ENCODE data around the gene RFX1.
"Not testable (repeated sequence)": the region's sequence is repeated elsewhere in the genome, so short reads cannot be mapped to it uniquely, and the experiment has no call there.

Gene RFX1

GRCh38 chr19:14006085-14006765 lies at the start of gene RFX1:
RFX1 (minus strand) TSS chr19:14006320; CDS start chr19:13993843, 12,477 bp downstream.
- peak; percentile 95 for DNase-seq (ENCODE audit: low spot score)

- DNase-seq (ENCODE audit: low spot score) = no peak
Measured at GRCh38 chr19:14055396-14055795, 49.3 kb upstream of the RFX1 start.

- no peak for DNase-seq (ENCODE audit: low spot score)
Measured at GRCh38 chr19:14054721-14055120, 48.6 kb upstream of the RFX1 start.

DNA sequence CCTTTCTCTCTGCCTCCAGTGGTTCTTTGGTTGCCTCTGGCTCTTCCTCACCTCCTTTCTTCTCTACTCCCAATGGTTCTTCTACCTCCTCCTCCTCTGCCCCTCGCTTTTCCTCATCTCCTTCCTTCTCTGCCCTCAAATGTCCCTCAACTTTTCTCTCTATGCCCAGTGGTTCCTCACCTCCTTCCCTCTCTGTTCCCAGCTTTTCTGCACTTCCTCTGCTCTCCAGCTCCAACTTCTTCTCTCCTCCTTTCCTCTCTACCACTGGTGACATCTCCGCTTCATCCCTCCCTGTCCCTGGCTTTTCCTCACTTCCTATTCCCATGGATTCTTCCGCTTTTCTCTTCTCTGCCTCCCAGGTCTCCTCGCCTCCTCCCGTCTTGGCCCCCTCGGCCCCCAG lies 48.0 kb upstream of the RFX1 start:
- DNase-seq (ENCODE audit: low spot score) = no peak

GRCh38 chr19:14053500-14053899 lies 47.4 kb upstream of the RFX1 start:
- DNase-seq (ENCODE audit: low spot score) = no peak

DNA sequence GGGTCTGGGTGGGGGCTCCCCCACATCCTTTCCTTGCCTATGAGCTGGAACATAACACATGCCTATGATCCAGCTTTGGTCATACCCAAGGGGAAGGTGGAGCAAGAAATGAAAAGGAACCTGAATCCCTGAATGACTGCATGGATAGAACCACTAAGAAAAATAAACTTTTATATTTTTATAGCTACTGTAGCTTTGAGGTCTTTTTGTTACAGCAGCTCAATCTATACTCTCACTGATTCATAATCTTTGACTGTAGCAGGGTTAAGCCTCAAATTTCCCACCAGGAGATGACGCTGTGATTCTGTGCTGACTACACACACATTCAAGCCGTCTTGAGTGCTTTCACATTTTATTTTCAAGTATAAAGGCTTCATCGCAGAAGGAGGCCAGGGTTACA lies 46.9 kb upstream of the RFX1 start:
- DNase-seq (ENCODE audit: low spot score) = no peak

DNA sequence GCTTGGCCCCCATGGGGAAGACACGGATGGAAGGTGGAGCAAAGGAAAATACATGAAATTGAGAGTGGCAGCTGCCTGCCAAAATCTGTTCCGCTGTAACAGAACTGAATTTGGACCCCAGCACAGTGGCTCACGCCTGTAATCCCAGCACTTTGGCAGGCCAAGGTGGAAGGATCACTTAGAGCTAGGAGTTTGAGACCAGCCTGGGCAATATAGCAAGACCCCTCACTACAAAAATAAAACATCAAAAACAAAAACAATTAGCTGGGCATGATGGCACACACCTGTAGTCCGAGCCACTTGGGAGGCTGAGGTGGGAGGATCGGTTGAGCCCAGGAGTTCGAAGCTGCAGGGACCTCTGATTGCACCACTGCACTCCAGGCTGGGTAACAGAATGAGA lies 46.4 kb upstream of the RFX1 start:
- no peak for DNase-seq (ENCODE audit: low spot score)

DNA sequence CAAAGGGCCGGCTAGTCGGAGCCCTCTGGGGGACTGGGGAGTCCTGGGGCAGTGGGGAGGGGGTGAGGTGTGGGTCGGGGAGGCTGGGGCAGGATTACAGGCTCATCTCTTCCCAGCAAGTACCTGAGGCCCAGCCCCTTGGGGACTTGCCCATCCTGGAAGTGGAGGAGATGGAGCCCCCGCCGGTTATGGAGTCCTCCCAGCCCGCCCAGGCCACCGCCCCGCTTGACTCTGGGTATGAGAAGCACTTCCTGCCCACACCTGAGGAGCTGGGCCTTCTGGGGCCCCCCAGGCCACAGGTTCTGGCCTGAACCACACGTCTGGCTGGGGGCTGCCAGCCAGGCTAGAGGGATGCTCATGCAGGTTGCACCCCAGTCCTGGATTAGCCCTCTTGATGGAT lies 45.9 kb upstream of the RFX1 start:
- DNase-seq (ENCODE audit: low spot score) = no peak

- not testable (repeated sequence) for DNase-seq (ENCODE audit: low spot score)
Measured at GRCh38 chr19:14050961-14051360, 44.8 kb upstream of the RFX1 start.

DNA sequence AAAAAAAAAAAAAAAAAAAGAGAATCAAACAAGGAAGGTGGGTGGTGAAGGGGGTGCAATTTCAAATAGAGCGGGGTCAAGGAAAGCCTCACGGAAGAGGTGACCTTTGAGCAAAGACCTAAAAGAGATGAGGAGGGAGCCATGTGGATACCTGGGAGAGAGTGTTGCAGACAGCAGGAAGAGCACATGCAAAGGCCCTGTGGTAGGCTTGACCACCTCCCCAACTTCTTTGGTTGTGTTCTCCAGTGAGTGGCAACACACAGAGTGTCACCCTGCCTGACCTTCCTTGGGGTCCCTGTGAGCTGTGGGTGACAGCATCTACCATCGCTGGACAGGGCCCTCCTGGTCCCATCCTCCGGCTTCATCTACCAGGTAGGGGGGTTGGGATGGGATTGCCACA lies 44.4 kb upstream of the RFX1 start:
- DNase-seq (ENCODE audit: low spot score) = no peak

GRCh38 chr19:14048443-14049153 lies 42.5 kb upstream of the RFX1 start:
- DNase-seq (ENCODE audit: low spot score) = peak; percentile 60

GRCh38 chr19:14047866-14048265 lies 41.7 kb upstream of the RFX1 start:
- not testable (repeated sequence) for DNase-seq (ENCODE audit: low spot score)

- DNase-seq (ENCODE audit: low spot score) = peak; percentile 70
Measured at GRCh38 chr19:14042659-14043608, 36.8 kb upstream of the RFX1 start.

GRCh38 chr19:14039181-14039580 lies 33.1 kb upstream of the RFX1 start:
- no peak for DNase-seq (ENCODE audit: low spot score)

DNA sequence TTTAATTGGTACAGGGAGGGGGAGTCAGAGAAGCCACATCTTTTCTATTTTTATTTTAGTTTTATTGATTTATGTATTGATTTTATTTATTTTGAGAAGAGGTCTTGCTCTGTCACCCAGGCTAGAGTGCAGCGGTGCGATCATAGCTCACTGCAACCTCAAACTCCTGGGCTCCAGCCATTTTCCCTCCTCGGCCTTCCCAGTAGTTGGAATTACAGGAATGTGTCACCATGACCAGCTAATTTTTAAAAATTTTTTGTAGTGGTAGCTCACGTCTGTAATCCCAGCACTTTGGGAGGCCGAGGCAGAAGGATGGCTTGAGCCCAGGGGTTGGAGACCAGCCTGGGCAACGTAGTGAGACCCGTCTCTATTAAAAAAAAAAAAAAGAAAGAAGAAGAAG lies 29.6 kb upstream of the RFX1 start:
- no peak for DNase-seq (ENCODE audit: low spot score)

GRCh38 chr19:14035159-14035558 lies 29.0 kb upstream of the RFX1 start:
- not testable (repeated sequence) for DNase-seq (ENCODE audit: low spot score)

DNA sequence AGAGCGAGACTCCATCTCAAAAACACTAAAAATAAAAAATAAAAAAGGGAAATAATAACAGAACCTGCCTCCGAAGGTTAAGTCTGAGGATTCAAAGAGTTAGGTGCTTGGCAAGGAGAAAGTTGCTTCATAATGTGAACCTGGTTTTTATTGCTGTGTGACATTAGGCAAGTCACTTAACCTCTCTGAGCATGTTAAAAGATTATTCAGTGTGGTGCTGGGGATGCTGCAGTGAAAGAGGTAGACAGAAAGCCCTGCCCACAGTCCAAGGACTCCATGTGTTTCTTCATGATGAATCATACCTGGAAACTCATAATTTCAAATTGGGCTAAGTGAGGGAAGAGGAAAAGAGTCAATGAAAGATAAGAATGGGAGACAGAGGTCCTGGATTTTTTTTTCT lies 27.8 kb upstream of the RFX1 start:
- no peak for DNase-seq (ENCODE audit: low spot score)

- peak; percentile 58 for DNase-seq (ENCODE audit: low spot score)
Measured at GRCh38 chr19:14031719-14032480, 25.8 kb upstream of the RFX1 start, which contains the start of gene IL27RA. IL27RA (plus strand) TSS chr19:14031762; CDS start chr19:14031873, 111 bp downstream.

GRCh38 chr19:14030997-14031718 lies 25.0 kb upstream of the RFX1 start:
- DNase-seq (ENCODE audit: low spot score) = no peak

- no peak for DNase-seq (ENCODE audit: low spot score)
Measured at GRCh38 chr19:14028901-14029300, 22.8 kb upstream of the RFX1 start.

- no peak for DNase-seq (ENCODE audit: low spot score)
Measured at GRCh38 chr19:14027856-14028450, 21.8 kb upstream of the RFX1 start, which contains the start of gene RLN3. RLN3 (plus strand) TSS chr19:14028148; CDS start chr19:14028205, 57 bp downstream.
